GM18519 (cell line): Measurements from ENCODE around the gene HDAC4.

Experiments used
- ATAC-seq: cut with Tn5 transposase; IDR thresholded peaks from one replicate; pipeline ENCODE4 v1.9.1; 2021; ENCODE audit warnings: mild to moderate bottlenecking, moderate library complexity; ENCODE audit not compliant: unreplicated experiment, low FRiP score

The HDAC4 gene

GRCh38 chr2:239354132-239354790 is 46.6 kb downstream of the HDAC4 start:
- ATAC-seq = no peak

GRCh38 chr2:239353692-239354091 is 47.1 kb downstream of the HDAC4 start:
- ATAC-seq = no peak

GRCh38 chr2:239351687-239352086 is 49.1 kb downstream of the HDAC4 start:
- ATAC-seq = no peak

- ATAC-seq = no peak
Measured at GRCh38 chr2:239349453-239350135, 51.2 kb downstream of the HDAC4 start.

GRCh38 chr2:239348563-239349452 is 52.0 kb downstream of the HDAC4 start:
- no peak for ATAC-seq

GRCh38 chr2:239346676-239347075 is 54.1 kb downstream of the HDAC4 start:
- no peak for ATAC-seq

- no peak for ATAC-seq
Measured at GRCh38 chr2:239345251-239345650, 55.6 kb downstream of the HDAC4 start.

- ATAC-seq = no peak
Measured at GRCh38 chr2:239344857-239345216, 56.0 kb downstream of the HDAC4 start.

GRCh38 chr2:239343946-239344856 is 56.6 kb downstream of the HDAC4 start:
- no peak for ATAC-seq

GRCh38 chr2:239343460-239343859 is 57.4 kb downstream of the HDAC4 start:
- ATAC-seq = no peak

- ATAC-seq = no peak
Measured at GRCh38 chr2:239341840-239342239, 59.0 kb downstream of the HDAC4 start.

GRCh38 chr2:239341146-239341732 is 59.6 kb downstream of the HDAC4 start:
- ATAC-seq = no peak

- no peak for ATAC-seq
Measured at GRCh38 chr2:239339726-239340601, 60.9 kb downstream of the HDAC4 start.

GRCh38 chr2:239339241-239339640 is 61.6 kb downstream of the HDAC4 start:
- no peak for ATAC-seq

GRCh38 chr2:239337877-239338484 is 62.8 kb downstream of the HDAC4 start:
- ATAC-seq = no peak

- no peak for ATAC-seq
Measured at GRCh38 chr2:239337122-239337876, 63.5 kb downstream of the HDAC4 start.

- no peak for ATAC-seq
Measured at GRCh38 chr2:239331560-239331959, 69.3 kb downstream of the HDAC4 start.

GRCh38 chr2:239330836-239331235 is 70.0 kb downstream of the HDAC4 start:
- no peak for ATAC-seq
